GM21367 (cell line): ENCODE results near the gene ANKRD52.
A peak's percentile ranks its signal among the peaks of the same experiment; 100 is the strongest.
"Not testable (repeated sequence)": the region's sequence is repeated elsewhere in the genome, so short reads cannot be mapped to it uniquely, and the experiment has no call there.

Experiments used
- ATAC-seq: cut with Tn5 transposase; IDR thresholded peaks from one replicate; pipeline ENCODE4 v1.9.1; 2021; ENCODE audit not compliant: unreplicated experiment

Gene ANKRD52

GRCh38 chr12:56213878-56214277 is 44.3 kb downstream of the ANKRD52 start:
- ATAC-seq: no peak

DNA sequence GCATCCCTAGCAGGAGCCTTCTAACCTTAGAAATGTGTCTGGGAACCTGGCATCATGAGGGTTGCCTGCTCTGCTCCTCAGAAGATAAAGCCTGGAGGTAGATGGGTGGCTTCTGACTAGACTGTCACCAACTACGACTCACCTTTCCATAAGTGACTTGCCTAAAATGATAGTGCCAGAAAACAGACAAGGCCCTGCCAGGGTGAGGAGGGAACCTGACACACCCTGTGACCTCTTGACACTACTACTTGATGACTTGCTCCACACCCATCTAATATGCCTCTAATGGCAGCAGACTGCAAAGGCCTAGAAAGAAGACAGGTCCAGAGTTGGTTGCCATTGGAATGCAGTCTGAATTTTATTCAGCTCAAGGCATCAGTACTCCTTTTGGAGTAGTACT is 45.8 kb downstream of the ANKRD52 start:
- no peak for ATAC-seq

GRCh38 chr12:56208006-56208405 is 50.2 kb downstream of the ANKRD52 start:
- ATAC-seq: no peak

- ATAC-seq: no peak
Observed at GRCh38 chr12:56206452-56207166, 51.6 kb downstream of the ANKRD52 start.

- ATAC-seq: no peak
Observed at GRCh38 chr12:56205445-56205844, 52.7 kb downstream of the ANKRD52 start.

- ATAC-seq: no peak
Observed at GRCh38 chr12:56204275-56204674, 53.9 kb downstream of the ANKRD52 start.

DNA sequence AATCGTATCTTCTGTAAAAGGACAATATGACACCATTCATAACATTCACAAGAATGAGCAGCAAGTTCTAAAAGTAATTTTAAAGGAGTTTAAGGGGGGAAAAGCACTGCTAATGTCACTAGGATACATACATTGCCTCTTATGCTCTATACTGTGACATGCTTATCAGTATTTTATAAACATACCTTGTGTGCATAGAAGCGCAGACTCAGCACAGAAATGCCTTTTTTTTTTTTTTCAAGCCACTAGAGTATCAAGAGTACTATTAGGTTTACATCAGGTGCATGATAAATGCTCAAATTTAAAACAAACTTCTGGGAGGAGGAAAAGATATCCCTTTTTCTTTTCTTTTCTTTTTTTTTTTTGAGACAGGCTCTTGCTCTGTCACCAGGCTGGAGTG is 55.3 kb downstream of the ANKRD52 start:
- ATAC-seq: no peak

DNA sequence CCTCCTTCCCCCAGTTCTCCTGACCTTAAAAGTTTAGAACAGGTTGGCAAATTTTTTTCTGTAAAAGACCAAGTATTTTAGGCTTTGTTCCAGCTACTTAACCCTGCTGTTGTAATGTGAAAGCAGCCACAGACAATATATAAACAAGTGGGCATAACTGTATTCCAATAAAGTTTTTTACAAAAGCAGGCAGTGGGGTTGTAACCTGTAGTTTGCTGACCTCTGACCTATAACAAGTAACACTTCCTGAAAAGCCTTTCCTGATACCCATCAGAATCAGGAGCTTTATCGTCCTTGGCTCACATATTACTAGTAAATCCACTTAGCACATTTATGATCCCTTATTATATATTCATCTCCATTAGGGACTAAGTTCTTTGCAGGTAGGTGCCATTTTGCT is 55.8 kb downstream of the ANKRD52 start:
- ATAC-seq: no peak

- no peak for ATAC-seq
Observed at GRCh38 chr12:56198836-56199235, 59.3 kb downstream of the ANKRD52 start.

GRCh38 chr12:56197921-56198635 is 60.1 kb downstream of the ANKRD52 start:
- ATAC-seq: no peak

DNA sequence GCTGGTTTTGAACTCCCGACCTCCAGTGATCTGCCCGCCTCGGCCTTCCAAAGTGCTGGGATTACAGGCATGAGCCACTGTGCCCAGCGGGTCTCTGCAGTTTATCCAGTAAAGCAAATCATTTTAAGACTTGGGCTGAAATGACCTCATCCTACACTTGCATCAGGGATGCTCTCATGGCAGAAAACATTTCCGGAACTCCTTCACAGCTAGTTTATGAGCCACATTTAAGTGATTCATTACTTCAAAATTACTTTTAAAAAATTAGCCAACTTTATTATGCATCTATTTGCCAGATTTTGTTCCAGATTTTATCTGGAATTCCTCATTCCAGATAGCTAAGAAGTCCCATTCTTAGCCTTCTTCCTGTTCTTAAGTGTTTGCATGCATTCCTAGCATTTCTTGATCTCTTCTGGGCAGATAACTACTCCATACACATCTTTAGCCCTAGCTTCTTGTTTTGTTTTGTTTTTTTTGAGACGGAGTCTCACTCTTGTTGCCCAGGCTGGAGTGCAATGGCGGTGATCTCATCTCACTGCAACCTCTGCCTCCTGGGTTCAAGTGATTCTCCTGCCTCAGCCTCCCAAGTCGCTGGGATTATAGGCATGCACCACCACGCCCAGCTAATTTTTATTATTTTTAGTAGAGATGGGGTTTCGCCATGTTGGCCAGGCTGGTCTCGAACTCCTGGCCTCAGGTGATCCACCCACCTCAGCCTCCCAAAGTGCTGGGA is 61.2 kb downstream of the ANKRD52 start:
- not testable (repeated sequence) for ATAC-seq

DNA sequence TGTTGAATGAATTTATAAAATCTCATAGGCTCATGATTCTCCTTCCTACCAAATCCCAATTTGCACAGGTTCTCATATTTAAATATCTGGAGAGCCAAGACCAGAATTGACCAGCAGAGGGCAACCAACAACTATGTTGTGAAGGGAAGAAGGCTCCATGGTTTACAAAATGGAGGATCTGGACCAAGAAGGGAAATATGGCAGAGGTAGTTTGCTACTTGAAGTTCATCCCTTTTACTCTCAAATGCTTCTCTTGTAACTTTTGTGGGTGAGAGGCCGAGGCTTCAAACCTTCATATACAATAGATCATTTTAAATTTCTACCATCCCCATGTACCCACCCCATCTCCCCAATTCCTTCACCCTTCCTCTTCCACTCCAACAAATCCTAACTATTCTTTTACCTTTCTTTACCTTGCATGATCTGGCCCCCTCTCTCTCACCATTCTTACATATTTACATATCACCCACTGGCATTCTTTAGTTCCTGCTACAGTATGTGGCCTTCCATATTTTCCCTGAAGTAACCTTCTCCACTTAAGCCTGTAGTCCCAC is 65.1 kb downstream of the ANKRD52 start:
- no peak for ATAC-seq

DNA sequence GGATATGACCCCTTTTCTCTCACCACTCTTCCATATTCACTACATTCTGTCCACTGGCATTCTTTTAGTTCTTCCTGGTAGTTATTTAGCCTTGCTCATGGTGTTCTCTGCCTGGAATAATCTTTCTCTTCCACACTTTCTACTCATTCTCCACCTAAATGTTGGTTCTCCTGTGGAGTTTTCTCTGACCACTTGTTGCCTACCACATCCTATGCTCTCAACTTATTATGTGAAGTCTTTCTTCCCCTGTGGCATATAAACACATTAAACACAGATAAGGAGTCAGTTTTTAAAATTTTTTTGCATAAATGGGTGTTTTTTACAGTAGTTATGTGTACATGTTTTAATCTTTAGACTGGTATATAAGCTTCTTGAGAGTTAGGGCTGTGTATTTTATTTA is 65.6 kb downstream of the ANKRD52 start:
- ATAC-seq: no peak

- no peak for ATAC-seq
Observed at GRCh38 chr12:56190695-56191155, 67.5 kb downstream of the ANKRD52 start.

DNA sequence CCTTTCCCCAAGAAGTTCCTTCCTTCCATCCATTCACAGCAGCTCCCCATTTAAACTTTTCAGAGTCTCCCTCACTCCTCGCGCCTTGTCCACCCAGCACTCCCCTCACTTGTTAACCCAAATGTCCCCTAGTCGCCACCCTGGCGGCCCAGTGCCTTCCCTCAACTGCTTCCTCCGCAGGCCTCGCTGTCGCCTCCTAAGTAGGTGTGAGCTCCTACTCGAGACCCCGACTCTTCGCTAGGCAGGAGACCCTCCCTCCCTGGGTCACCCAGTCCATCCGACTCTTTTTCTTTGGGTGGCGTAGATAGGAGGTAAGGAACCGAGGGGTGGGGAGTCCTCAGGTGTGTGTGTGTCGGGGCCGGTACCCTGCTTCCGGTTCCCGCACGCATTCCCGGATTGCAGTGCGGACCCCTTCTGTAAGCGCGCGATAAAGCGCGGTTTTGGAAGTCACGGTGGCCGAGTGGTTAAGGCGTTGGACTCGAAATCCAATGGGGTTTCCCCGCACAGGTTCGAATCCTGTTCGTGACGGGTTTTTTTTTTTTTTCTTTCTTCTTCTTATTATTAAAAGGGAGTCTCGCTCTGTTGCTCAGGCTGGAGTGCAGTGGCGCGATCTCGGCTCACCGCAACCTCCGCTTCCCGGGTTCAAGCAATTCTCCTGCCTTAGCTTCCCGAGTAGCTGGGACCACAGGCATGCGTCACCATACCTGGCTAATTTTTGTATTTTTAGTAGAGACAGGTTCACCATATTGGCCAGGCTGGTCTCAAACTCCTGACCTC is 68.1 kb downstream of the ANKRD52 start:
- ATAC-seq: no peak

DNA sequence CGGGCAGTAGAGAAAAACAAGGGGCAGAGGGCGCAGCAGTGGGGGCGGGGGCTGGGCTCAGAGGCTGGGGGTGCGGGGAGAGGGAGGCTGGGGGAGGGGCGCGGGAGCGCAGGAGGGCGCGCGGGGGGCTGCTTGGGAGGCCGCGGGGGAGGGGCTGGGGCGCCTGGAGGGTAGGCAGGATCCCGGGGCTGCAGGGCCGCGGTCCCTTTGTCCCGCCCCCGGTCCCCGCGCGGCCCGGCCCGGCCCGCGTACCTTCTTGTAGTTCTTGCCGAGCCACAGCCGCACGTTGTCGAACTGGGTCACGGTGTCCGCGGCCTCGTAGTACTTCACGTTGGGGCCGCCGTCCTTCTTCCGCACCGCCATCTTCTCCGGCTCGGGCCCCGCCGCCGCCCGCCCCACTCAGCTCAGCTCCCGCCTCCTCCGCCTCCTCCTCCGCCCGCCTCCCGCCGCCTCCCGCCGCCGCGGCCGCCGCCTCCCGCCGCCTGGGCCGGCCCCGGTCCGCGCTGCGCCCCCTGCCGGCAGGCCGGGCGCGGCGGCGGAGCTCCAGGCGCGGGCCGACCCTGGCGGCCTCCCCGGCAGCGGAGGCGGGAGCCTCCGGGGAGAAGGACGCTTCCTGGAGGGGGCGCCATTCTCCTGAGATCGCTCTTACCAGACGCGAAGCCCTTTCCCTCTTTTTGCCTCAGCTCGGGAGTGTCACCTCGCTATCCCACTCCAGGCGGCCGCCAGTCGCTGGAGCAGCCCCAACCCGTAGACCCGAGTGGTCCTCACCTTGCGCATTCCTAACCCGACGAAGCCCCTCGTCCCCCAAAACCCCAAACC is 68.9 kb downstream of the ANKRD52 start, which contains the start of gene SMARCC2:
TSS of gene SMARCC2 (minus strand) at position 385 of the 819 bp plus-strand sequence. CDS start at position 363, 22 bp downstream.
- peak; percentile 47 for ATAC-seq

- ATAC-seq: no peak
Observed at GRCh38 chr12:56188778-56189098, 69.4 kb downstream of the ANKRD52 start.

DNA sequence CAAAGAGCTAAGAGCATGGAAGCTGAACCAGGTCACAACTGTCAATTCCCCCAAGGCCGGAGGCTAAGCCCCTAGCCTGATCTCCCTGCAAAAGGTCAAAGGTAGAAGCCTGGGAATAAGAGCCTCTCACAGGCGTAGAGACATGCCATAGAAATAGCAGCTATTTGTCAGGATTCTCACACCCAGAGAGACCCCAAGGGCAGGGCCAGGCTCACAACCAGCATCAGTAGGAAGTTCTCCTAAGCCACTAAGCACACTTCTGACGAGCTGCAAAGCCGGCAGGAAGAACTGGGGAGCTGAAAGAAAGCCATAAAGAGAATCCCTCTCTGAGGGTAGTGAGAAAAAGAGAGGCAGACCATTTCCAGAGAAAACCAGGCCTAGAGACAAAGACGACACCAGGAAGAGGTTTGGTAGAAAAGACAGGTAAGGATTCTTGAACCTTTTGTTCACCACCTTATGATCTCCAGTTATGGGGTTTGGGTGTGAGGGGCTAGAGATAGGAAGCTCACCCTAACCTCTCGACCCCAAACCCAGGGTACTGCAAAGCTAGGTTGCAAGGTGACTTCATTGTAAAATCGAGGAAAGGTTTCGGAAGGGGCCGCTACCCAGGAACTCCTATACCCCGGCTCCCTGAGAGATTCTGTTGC is 69.9 kb downstream of the ANKRD52 start:
- ATAC-seq: no peak
